Activated CD4-positive, alpha-beta T cell treated with anti-CD3 and anti-CD28 coated beads, Interleukin-2, Interleukin-4, amounts not matched to agents 100 ng/mL and 50 ng/mL, durations not matched to agents 16 hours and 8 hours (primary cell): ENCODE data around the gene RBM8A.
A peak's percentile ranks its signal among the peaks of the same experiment; 100 is the strongest.

Experiments used
- DNase-seq: peaks from one replicate; pipeline ENCODE4 v3.0.0-alpha.2; 2020; ENCODE audit warnings: low spot score

The RBM8A gene

DNA sequence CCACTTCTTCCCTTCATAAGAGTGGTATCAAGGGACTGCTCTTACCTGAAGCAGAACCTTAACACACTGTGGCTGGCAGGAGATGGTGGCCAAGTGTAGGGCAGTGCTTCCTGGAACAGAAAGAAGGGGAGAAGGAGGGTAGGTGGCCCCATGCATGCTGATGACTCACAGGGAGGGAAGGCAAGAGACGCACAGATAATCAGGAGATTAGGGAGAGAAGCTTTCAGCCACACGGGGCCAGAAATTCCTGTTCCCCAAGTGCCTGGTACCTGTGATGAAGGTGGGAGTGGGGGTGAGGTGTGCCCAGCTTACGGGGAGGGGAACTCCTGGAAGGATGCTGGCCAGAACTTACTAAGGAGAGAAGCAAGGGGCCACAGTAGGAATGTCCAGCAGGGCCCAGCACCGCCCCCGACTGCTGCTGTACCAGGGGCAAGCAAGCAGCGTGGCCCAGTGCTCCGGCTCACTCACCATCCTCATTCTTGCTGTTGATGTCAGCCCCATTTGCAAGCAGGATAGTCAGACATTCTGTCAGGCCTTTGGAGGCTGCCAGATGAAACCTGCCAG lies 49.3 kb downstream of the RBM8A start:
- no peak for DNase-seq

DNA sequence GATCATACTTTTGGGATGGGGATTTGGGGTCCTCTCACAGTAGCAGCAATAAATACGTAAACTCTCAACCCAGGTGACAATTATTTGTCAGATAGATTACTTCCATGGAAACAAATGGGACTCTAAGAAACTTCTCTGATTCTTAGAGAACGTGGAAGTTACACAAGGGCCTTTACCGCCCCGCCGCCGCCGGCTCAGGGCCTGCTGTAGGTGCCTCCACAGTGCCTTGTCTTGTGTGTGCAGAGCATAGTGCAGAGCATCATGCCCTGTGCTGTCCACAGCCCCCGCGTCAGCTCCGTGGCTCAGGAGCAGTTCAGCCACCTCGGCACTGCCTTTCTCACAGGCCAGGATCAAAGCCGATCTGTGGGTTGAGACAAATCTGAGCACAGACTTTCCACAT lies 52.6 kb downstream of the RBM8A start:
- no peak for DNase-seq

- DNase-seq: peak; percentile 24
These were observed 55.0 kb downstream of the RBM8A start for GRCh38 chr1:145871994-145872924.
